Renal cortical epithelial cell (primary cell): ENCODE data around the gene DOCK4. TPM values are rescaled to one million over a fixed set of nuclear protein-coding genes. Genes with fewer than 3 reads are reported as not detected.

Source experiments
- DNase-seq: peaks from one replicate; pipeline ENCODE4 v3.0.0-alpha.2; 2011; ENCODE audit warnings: low read depth
- total RNA-seq: library from RNA; depleted of rRNA; stranded (reverse); fragments of >200 nt; gene quantifications from 2 replicates; pipeline ENCODE4 v1.2.3, GENCODE V29; 2014

Gene DOCK4
- total RNA-seq, 1 donor from 2014 or later = 50.4 TPM

DNA sequence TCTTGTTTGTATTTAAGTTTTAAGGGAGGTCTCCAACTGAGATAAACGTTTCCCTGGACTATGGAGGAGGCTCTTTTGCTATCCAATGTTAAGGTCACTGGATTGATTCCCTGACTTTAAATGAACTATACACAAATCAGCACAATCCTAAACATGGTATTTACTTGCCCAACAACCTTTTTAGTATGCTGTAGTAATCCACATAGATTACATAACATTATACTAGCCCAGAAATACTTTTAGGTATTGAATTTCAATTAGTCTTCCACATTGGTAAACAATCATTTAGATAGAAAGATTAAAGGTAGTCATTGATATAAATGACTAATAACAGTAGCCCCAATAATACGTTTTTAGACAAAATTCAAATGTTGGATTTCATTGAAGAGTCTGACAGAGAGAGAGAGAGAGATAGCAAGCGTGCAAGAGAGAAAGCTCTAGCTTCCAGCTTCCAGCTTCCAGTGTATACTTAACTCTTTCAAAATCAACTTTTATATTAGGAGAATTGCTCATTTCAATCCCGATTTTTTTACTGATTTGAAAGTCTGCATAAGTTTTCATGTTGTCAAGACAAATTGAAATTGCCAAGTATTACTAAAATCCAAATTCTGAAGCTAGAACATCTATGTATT, 155.8 kb downstream of the DOCK4 start:
- DNase-seq = no peak

GRCh38 chr7:112049555-112050249, 156.5 kb downstream of the DOCK4 start:
- no peak for DNase-seq

GRCh38 chr7:112047421-112047820, 158.8 kb downstream of the DOCK4 start:
- no peak for DNase-seq

GRCh38 chr7:112045222-112045621, 161.0 kb downstream of the DOCK4 start:
- no peak for DNase-seq

DNA sequence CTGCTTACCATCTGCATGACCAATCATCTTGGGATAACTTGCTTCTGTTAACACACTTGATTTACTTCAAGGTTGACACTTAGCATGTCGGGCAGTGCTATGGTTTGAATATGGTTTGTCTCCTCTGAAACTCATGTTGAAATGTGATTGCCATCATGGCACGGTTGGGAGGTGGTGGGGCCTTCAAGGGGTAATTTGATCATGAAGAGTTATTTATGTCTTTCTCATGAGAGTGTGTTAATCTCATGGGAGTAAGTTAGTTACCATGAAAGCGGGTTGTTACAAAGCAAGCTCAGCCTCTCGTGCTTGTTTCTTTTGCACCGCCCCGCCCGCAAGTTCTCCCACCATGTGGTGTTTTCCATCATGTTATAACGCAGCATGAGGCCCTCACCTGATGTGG, 163.6 kb downstream of the DOCK4 start:
- no peak for DNase-seq

DNA sequence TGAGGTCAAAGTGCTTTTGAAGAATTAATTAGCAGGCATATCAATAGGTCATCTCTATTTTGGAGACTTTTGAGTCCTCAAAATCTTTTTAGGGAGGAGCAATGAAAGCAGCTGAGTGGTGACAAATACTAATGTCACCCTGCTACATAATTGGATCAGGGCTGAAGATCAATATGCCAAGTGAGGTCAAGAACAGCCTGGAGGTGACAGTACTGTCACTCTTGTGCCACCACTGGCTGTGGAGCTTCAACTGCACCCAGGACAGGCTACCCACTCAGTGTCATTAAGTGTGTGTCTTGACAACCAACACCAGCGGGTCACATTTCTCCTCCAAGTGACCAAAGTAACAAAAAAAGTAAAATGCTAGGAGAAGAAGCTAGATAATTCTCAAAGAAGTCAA, 167.8 kb downstream of the DOCK4 start:
- no peak for DNase-seq

GRCh38 chr7:112036071-112036470, 170.1 kb downstream of the DOCK4 start:
- DNase-seq = no peak

- no peak for DNase-seq
Observed at GRCh38 chr7:112031689-112032088, 174.5 kb downstream of the DOCK4 start.

DNA sequence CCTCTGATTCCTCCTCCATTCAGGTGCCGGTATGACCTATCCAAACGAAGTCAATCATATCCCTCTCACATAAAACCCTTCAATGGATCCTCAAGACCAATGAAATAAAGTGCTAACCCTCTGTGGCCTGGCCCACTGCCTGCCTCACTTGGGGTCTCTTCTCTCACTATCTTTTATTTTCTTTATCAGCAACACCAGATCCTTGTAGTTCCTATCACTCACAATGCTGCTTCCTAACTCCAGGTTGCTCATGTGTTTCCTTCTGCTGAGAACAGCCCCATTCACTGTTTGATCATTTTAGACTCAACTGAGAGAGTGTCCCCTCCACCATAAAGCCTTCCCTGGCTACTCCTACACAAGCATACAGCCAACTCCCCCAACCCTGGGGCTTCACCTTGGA, 180.6 kb downstream of the DOCK4 start:
- no peak for DNase-seq

GRCh38 chr7:112023786-112024185, 182.4 kb downstream of the DOCK4 start:
- no peak for DNase-seq

GRCh38 chr7:112023282-112023681, 182.9 kb downstream of the DOCK4 start:
- DNase-seq = no peak

DNA sequence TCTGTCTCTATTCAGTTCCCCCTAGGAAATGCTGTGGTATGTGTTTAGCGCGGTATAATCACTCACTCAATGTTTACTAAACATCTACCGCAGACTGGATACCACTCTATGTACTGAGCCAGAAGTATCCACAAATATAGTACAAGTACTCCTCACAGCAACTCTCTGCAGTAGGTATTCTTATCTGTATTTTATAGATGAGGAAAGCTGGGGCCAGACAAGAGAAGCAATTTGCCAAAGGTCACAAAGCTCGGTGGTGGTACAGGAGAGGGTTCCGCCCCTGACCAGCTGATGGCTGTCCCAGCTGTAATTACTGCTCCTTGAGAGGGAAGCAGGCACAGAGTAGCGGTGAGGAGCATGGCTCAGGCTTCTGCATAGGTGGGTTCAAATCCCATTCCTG, 184.1 kb downstream of the DOCK4 start:
- no peak for DNase-seq

DNA sequence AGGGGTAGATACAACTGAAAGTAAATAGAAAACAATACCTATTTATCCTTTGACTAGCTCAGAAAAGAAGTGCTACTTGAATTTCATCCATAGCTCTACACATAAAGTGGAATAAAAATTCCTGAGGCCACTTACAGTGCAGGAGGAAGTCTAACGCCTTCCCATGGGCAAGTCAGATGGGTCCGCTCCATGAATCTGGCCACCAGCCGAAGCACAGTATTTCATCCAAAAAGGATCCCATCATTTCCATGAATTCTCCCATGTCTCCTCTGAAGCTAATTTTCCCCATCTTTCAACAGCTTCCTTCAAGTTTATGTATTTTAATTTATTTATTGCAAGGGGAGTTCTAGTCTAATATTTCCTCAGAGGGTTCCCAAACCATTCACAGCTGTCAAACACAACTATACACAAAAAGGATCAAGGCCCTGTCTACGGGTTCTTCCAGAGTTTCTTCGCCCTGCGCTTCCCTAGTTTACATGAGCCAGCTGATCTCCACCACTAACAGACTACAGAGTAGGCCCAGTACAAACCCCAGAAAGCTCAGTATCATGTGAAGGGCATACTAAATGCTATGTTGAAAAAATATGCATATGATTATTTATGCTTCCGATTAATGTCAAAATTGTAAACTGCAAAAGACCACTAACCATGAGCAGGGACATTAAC, 184.7 kb downstream of the DOCK4 start:
- DNase-seq = no peak

DNA sequence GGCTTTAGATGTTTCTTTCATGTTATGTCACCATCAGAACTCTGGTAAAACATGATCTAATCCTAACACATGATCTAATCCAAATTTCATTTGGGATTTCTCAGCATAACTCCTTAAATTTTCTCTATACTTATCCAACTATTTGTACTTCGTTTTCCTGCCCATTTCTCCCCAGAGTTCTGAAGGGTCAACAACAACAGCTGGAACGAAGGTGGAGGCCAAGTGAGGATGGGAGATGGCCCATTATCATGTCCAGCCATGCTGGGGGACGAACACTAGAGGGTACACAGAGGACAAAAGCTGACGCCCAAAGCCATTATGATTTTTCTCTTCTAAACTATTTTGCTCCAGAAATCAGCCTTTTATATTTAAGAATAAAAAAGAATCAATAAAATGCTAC, 185.4 kb downstream of the DOCK4 start:
- DNase-seq = no peak

DNA sequence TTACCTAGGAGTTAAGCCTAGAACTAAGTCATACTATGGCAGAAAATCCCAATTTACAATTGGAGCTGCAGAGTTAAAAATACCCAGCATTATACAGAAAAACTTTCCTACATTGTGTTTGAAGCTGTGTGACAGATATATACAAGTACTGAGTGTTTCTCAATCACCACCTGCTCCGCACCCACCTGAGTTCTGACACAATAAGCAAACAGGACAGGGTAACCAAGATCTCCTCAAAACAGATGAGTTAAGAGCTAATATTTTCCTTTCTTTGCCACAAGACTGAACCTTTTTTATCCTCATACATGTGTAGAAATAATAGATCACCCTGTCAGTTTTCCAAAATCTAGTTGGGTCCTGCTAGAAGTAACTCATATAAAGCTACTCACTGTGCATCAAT, 186.3 kb downstream of the DOCK4 start:
- DNase-seq = no peak

GRCh38 chr7:112018305-112019030, 187.7 kb downstream of the DOCK4 start:
- no peak for DNase-seq

DNA sequence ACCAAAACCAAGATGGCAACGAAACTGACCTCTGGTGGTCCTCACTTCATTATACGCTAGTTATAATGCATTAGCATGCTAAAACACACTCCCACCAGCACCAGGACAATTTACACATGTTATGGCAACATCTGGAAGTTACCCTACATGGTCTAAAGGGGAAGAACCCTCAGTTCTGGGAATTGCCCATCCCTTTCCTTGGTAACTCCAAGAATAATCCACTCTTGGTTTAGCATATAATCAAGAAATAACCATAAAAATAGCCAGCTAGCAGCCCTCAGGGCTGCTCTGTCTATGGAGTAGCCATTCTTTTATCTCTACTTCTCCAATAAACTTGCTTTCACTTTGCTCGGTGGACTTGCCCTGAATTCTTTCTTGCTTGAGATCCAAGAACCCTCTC, 191.1 kb downstream of the DOCK4 start:
- DNase-seq = no peak

GRCh38 chr7:112014347-112014746, 191.9 kb downstream of the DOCK4 start:
- DNase-seq = no peak

DNA sequence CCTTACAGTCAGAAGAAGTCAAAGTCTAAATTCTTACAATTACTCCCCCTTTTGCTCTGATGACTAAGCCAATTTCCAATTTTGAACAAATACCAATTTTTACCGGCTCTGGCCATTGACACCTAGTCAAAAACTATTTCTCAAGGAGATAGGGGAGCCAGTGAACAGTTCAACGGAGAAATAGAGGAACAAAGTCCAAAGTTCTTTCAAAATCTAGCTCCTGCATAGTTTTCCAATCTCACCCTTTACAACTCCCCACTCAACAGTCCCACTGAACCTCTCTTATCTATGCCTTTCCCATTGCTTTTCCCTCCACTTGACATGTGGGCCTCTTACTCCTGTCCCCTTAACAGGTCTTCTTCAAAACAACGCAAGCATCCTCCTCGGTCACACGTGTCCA, 192.9 kb downstream of the DOCK4 start:
- no peak for DNase-seq

- no peak for DNase-seq
Observed at GRCh38 chr7:112012242-112012641, 194.0 kb downstream of the DOCK4 start.

- no peak for DNase-seq
Observed at GRCh38 chr7:112010994-112011393, 195.2 kb downstream of the DOCK4 start.

DNA sequence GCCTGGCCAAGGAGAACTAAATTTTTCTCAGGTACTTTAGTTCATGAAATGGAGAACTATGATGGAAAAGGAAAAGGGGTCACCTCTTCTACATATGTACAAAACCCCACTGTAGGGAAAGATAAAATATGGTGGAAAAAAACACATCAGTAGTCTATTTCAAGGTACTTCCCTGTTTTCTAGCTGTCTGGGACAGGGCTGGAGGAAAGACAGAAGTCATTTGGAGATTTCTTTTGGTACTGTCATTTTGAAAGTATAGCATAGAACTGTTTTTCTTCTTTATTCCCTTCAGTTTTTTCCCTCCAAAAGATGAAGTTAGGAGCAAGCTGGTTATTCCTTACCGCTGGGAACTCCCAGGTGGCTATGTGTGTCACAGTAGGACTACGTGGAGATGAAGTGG, 196.1 kb downstream of the DOCK4 start:
- DNase-seq = no peak

GRCh38 chr7:112009081-112009480, 197.1 kb downstream of the DOCK4 start:
- peak; percentile 74 for DNase-seq
